ENCODE data around the gene SPNS1.

DNA sequence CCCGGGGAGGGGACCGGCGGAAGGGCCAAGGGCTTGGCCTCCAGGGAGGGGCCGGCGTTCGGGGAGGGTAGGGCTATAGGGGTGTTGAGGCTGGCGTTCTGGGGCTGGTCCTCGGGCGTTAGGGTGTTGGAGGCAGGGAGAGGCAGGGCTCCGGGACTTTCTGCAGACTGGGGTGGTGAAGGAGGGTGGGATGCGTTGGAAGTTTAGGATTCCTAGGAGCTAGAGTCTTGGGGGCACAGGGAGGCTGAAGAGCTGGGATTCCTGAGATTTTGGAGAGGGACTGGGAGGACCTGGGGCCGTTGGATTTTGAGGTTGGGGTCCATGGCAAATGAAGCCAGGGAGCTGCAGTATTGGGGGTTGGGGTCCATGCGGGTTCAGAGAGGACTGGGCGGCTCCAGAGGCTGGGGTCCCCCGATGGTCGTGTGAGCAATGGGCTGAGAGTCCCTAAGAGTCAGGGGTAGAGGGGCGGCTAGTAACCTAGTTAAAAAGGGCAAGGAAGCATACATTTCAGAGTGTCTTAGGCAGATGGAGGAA is 23.1 kb upstream of the SPNS1 start:
- TF ChIP-seq, protein P1, sequence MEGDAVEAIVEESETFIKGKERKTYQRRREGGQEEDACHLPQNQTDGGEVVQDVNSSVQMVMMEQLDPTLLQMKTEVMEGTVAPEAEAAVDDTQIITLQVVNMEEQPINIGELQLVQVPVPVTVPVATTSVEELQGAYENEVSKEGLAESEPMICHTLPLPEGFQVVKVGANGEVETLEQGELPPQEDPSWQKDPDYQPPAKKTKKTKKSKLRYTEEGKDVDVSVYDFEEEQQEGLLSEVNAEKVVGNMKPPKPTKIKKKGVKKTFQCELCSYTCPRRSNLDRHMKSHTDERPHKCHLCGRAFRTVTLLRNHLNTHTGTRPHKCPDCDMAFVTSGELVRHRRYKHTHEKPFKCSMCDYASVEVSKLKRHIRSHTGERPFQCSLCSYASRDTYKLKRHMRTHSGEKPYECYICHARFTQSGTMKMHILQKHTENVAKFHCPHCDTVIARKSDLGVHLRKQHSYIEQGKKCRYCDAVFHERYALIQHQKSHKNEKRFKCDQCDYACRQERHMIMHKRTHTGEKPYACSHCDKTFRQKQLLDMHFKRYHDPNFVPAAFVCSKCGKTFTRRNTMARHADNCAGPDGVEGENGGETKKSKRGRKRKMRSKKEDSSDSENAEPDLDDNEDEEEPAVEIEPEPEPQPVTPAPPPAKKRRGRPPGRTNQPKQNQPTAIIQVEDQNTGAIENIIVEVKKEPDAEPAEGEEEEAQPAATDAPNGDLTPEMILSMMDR (IDR thresholded peaks at IDR 0.05; ENCODE audit: low read length) = no peak
- TF ChIP-seq EZH2 (IDR thresholded peaks at IDR 0.05; ENCODE audit: borderline replicate concordance, low read length) = no peak
